Astrocyte of the spinal cord (primary cell): ENCODE results near the gene TNIK.

Source experiments
- DNase-seq: peaks from one replicate; pipeline ENCODE4 v3.0.0; 2011; ENCODE audit warnings: low read depth, low spot score
- H3K4me3 ChIP-seq: 2 replicates; pipeline ENCODE4 v1.5.1; 2011; ENCODE audit warnings: low read depth, mild to moderate bottlenecking, low read length, moderate library complexity
- in situ Hi-C: cut with HindIII; loops from 2 replicates; pipeline ENCODE4 v1.10.0; 2017; ENCODE audit warnings: low sequenced_read_pairs
- TF ChIP-seq, protein P1 (sequence below): IDR thresholded peaks from 2 replicates; pipeline ENCODE4 v1.5.1; 2012; ENCODE audit warnings: low read depth, mild to moderate bottlenecking, low read length, inconsistent platforms

TNIK gene

GRCh38 chr3:171457607-171458061, 2.6 kb downstream of the TNIK start:
- no peak for DNase-seq
- TF ChIP-seq, protein P1, sequence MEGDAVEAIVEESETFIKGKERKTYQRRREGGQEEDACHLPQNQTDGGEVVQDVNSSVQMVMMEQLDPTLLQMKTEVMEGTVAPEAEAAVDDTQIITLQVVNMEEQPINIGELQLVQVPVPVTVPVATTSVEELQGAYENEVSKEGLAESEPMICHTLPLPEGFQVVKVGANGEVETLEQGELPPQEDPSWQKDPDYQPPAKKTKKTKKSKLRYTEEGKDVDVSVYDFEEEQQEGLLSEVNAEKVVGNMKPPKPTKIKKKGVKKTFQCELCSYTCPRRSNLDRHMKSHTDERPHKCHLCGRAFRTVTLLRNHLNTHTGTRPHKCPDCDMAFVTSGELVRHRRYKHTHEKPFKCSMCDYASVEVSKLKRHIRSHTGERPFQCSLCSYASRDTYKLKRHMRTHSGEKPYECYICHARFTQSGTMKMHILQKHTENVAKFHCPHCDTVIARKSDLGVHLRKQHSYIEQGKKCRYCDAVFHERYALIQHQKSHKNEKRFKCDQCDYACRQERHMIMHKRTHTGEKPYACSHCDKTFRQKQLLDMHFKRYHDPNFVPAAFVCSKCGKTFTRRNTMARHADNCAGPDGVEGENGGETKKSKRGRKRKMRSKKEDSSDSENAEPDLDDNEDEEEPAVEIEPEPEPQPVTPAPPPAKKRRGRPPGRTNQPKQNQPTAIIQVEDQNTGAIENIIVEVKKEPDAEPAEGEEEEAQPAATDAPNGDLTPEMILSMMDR = no peak
- H3K4me3 ChIP-seq = peak overlapping the region; percentile 74
- in situ Hi-C loops = no loop called here

GRCh38 chr3:171456765-171457606, 3.2 kb downstream of the TNIK start:
- TF ChIP-seq, protein P1 = no peak
- no peak for DNase-seq
- H3K4me3 ChIP-seq = no peak overlapping the region
- in situ Hi-C loops = no loop called here

- H3K4me3 ChIP-seq = no peak overlapping the region
- no peak for DNase-seq
- in situ Hi-C loops = no loop called here
- TF ChIP-seq, protein P1 = no peak
Measured at GRCh38 chr3:171455603-171456550, 4.3 kb downstream of the TNIK start.

DNA sequence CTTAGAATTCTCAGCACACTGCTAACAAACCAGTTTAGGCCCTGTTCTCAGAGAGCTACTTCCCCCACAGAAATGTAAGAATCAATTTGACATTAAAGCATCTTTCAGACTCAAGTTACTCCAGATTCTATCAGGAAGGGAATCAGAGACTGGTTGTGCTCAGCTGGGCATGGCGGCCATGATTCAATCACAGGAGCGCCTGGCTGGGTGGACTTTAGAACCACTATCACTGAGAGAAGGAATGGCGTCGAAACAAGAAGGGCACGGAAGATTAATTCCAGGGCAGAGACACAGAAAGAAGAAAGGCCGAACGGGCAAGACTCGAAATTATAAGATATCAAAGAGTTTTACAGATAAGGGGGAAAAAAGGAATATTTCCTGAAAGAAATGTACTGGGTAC, 6.2 kb downstream of the TNIK start:
- TF ChIP-seq, protein P1 = no peak
- DNase-seq = no peak
- H3K4me3 ChIP-seq = no peak overlapping the region
- in situ Hi-C loops = no loop called here

- H3K4me3 ChIP-seq = no peak overlapping the region
- no peak for DNase-seq
- TF ChIP-seq, protein P1 = peak; percentile 45
- in situ Hi-C loops = no loop called here
Measured at GRCh38 chr3:171453180-171453886, 6.9 kb downstream of the TNIK start.

DNA sequence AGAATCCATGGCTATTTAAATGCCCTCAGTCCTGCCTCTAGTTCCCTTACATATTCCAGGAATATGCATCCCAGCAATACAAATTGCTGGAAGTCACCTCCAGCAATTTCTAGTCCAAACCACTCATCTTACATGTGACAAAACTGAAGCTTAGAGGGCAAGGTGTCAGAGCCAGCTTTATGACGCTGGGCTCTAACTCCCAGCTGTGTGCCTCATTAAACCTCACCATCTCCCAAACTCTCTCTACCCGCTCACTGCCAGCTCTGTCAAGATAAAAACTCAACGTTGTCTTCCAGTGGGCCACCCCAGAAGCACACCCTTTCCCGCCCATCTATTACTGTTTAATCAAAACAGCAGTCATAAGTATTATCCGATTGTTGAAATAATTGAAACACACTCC, 7.9 kb downstream of the TNIK start:
- H3K4me3 ChIP-seq = no peak overlapping the region
- DNase-seq = no peak
- TF ChIP-seq, protein P1 = no peak
- in situ Hi-C loops = no loop called here
